OCI-LY7 (cell line): ENCODE data around the gene NPHS2. TPM values are rescaled to one million over a fixed set of nuclear protein-coding genes. Genes with fewer than 3 reads are reported as not detected.
A peak's percentile ranks its signal among the peaks of the same experiment; 100 is the strongest.

ENCODE experiments used
- BruUV-seq: library from RNA; stranded (reverse); fragments of 400-500 nt; replicated peaks from 2 replicates; lab custom pipeline; 2021; lab: Mats Ljungman, UMichigan
- CTCF ChIA-PET: fragments of 300-600 bp; sonication (Branson Sonifier 250); formaldehyde crosslinking; loops from one replicate; lab custom pipeline; 2022; ENCODE audit warnings: antibody characterized with exemption; ENCODE audit not compliant: unreplicated experiment; lab: Charles Lee
- POLR2A ChIA-PET: fragments of 300-600 bp; sonication (Branson Sonifier 250); formaldehyde crosslinking; loops from one replicate; lab custom pipeline; 2022; ENCODE audit warnings: antibody characterized with exemption; lab: Charles Lee
- DNase-seq: peaks from one replicate; pipeline ENCODE4 v3.0.0-alpha.2; 2015; ENCODE audit warnings: low spot score
- H2AFZ ChIP-seq: fragments of 200-600 bp; sonication (generic), shearing (Covaris generic); 2 replicates; pipeline ENCODE4 v1.6.1; 2014; ENCODE audit warnings: mild to moderate bottlenecking, antibody characterized with exemption, low read length, moderate library complexity
- H3K27ac ChIP-seq: fragments of 200-600 bp; sonication (generic); 2 replicates; pipeline ENCODE4 v1.5.1; 2014; ENCODE audit warnings: mixed run types, low read depth, mild to moderate bottlenecking, moderate library complexity, low read length, inconsistent platforms; ENCODE audit not compliant: poor library complexity, severe bottlenecking
- H3K36me3 ChIP-seq: fragments of 200-600 bp; sonication (generic); 2 replicates; pipeline ENCODE4 v1.6.1; 2014; ENCODE audit warnings: mild to moderate bottlenecking, antibody characterized with exemption, low read length, moderate library complexity, mixed read lengths; ENCODE audit not compliant: insufficient read depth
- H3K4me1 ChIP-seq: fragments of 200-600 bp; sonication (generic); 2 replicates; pipeline ENCODE4 v1.5.1; 2014; ENCODE audit warnings: mild to moderate bottlenecking, low read length; ENCODE audit not compliant: insufficient read depth, poor library complexity, severe bottlenecking
- H3K4me2 ChIP-seq: fragments of 200-600 bp; sonication (generic); 2 replicates; pipeline ENCODE4 v1.6.1; 2014; ENCODE audit warnings: mild to moderate bottlenecking, low read length
- H3K4me3 ChIP-seq: fragments of 200-600 bp; sonication (generic); 2 replicates; pipeline ENCODE4 v1.5.1; 2014; ENCODE audit warnings: mild to moderate bottlenecking, low read depth, low read length; ENCODE audit not compliant: poor library complexity, severe bottlenecking
- H3K79me2 ChIP-seq: fragments of 200-600 bp; sonication (generic); 2 replicates; pipeline ENCODE4 v1.6.1; 2016; ENCODE audit warnings: low read depth, mild to moderate bottlenecking, low read length, moderate library complexity, mixed read lengths; ENCODE audit not compliant: insufficient read depth
- H3K9me2 ChIP-seq: fragments of 200-600 bp; sonication (generic); 2 replicates; pipeline ENCODE4 v1.6.1; 2016; ENCODE audit warnings: mild to moderate bottlenecking, low read length, mixed read lengths; ENCODE audit not compliant: insufficient read depth
- H3K9me3 ChIP-seq: fragments of 200-600 bp; sonication (generic); 2 replicates; pipeline ENCODE4 v1.6.1; 2014; ENCODE audit warnings: mild to moderate bottlenecking, mixed run types, low read length, mixed read lengths
- H4K20me1 ChIP-seq: fragments of 200-600 bp; sonication (generic); 2 replicates; pipeline ENCODE4 v1.6.1; 2014; ENCODE audit warnings: mild to moderate bottlenecking, antibody characterized with exemption, low read length, moderate library complexity, mixed read lengths; ENCODE audit not compliant: insufficient read depth
- CTCF ChIP-seq: fragments of 200-600 bp; sonication (generic); conservative IDR thresholded peaks from 2 replicates; pipeline ENCODE4 v1.5.1; 2014; ENCODE audit warnings: mild to moderate bottlenecking, antibody characterized with exemption, low read length, moderate library complexity, mixed read lengths
- EZH2phosphoT487 ChIP-seq: fragments of 200-600 bp; sonication (generic); IDR thresholded peaks from 2 replicates; pipeline ENCODE4 v1.6.1; 2018; ENCODE audit warnings: low read depth, borderline replicate concordance, mild to moderate bottlenecking, mixed run types, antibody characterized with exemption, low read length, moderate library complexity, mixed read lengths
- intact Hi-C: fragments of 100-400 bp; cut with micrococcal nuclease; formaldehyde crosslinking; loops from one replicate; pipeline ENCODE4 v1.10.0; 2022; ENCODE audit not compliant: unreplicated experiment
- total RNA-seq, 2 experiments: library from RNA; depleted of rRNA in 1 of 2; stranded (reverse); fragments of >200 nt in 1 of 2; shearing (Covaris generic) in 1 of 2; gene quantifications; 2 replicates each; pipeline ENCODE4 v1.2.3, GENCODE V29; 2014 to 2022

The NPHS2 gene
- total RNA-seq, 2 experiments from 2014 or later: not detected

DNA sequence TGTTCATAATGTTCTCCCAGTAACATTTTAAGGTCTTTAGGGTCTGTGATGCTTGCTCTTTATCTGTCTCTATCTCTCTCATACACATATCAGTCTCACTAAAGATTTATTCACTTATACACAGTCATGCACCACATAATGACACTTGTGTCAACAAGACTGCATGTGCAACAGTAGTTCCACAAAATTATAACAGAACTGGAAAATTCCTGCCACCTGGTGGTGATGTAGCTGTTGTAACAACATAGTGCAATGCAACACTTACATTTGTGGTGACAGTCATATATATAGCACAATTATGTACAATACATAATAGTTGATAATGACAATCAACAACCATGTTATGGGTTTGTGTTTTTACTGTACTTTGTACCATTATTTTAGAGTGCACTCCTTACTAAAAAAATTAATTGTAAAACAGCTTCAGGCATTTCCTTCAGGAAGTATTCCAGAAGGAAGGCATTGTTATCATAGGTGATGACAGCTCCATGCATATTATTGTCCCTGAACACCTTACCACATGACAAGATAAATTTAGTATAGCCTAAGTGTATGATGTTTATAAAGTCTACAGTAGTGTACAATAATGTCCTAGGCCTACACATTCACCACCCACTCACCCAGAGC is 24.0 kb upstream of the NPHS2 start:
- Histone ChIP-seq H3K4me1 (peaks cover 44% of the 10 kb centered on the region), H3K36me3 (no peaks in the 10 kb centered on the region), H3K27ac (no peak overlapping the region), H2AFZ (no peak overlapping the region; the same call in 1 of the 2 replicates), H3K9me3 (peaks cover 4% of the 10 kb centered on the region; the same call in 1 of the 2 replicates), H3K4me2 (peak overlapping the region; percentile 47; the same call in 1 of the 2 replicates), H4K20me1 (no peaks in the 10 kb centered on the region), H3K9me2 (no peaks in the 10 kb centered on the region), H3K4me3 (no peak overlapping the region), H3K79me2 (no peaks in the 10 kb centered on the region)
- TF ChIP-seq EZH2phosphoT487 (no peak), CTCF (peak; percentile 95)
- peak; percentile 85 for DNase-seq
- BruUV-seq: no TSS peak
- intact Hi-C loops: loop anchor here (1.0 to 5.0 kb wide), 3 partner anchors 87 to 229 kb away; no protein-coding TSS in a partner anchor
- POLR2A ChIA-PET: interaction anchor here (0.6 to 0.7 kb wide), 2 partner anchors 260 to 393 kb away, joined by 3 to 5 read pairs; no protein-coding TSS in a partner anchor
- CTCF ChIA-PET: interaction anchor here (0.6 kb wide), 1 partner anchor 229 kb away, joined by 3 read pairs; no protein-coding TSS in a partner anchor

- DNase-seq: peak; percentile 67
- no peaks in the 10 kb centered on the region for H3K36me3 ChIP-seq
- no TSS peak for BruUV-seq
- H3K9me3 ChIP-seq: no peaks in the 10 kb centered on the region
- H4K20me1 ChIP-seq: no peaks in the 10 kb centered on the region
- intact Hi-C loops: loop anchor here (1.0 to 5.0 kb wide), 3 partner anchors 86 to 228 kb away; no protein-coding TSS in a partner anchor
- no peak overlapping the region for H2AFZ ChIP-seq
- POLR2A ChIA-PET: interaction anchor here (0.9 kb wide), 1 partner anchor 518 kb away, joined by 3 read pairs; no protein-coding TSS in a partner anchor
- H3K9me2 ChIP-seq: no peaks in the 10 kb centered on the region
- H3K79me2 ChIP-seq: no peaks in the 10 kb centered on the region
- peaks cover 38% of the 10 kb centered on the region for H3K4me1 ChIP-seq
- TF ChIP-seq EZH2phosphoT487: no peak
- no peak for TF ChIP-seq CTCF
- CTCF ChIA-PET: no interaction called here
- H3K27ac ChIP-seq: peak overlapping the region; percentile 25
- H3K4me2 ChIP-seq: peak overlapping the region; percentile 47
- no peak overlapping the region for H3K4me3 ChIP-seq
These were observed 22.9 kb upstream of the NPHS2 start for GRCh38 chr1:179598631-179599030.
